ENCODE results near the gene ICE2.

ICE2 gene

GRCh38 chr15:60454824-60455223 lies 24.1 kb downstream of the ICE2 start:
- H3K4me1 ChIP-seq (ENCODE audit: control extremely low read depth in 1 of 4, control insufficient read depth in 4 of 4, insufficient read depth in 4 of 4, low read length in 3 of 4): peaks cover 0 to 10% (median 3%) of the 10 kb centered on the region in 4 experiments
- ChIA-PET POLR2A (interaction anchor here (0.6 kb wide), 1 partner anchor 766 kb away, joined by 3 read pairs; the partner anchor contains the start of gene BNIP2), CTCF (interaction anchor here (0.8 to 1.4 kb wide), 2 partner anchors 11 to 95 kb away, joined by 3 read pairs; no protein-coding TSS in a partner anchor)
- peaks cover 7 to 50% (median 30%) of the 10 kb centered on the region in 4 experiments for H3K36me3 ChIP-seq (ENCODE audit: control insufficient read depth in 4 of 4, insufficient read depth in 4 of 4, low read length in 3 of 4)
- no peak overlapping the region for H3K27ac ChIP-seq (ENCODE audit: insufficient read depth in 1 of 2, low read depth in 1 of 2, low read length in 2 of 2, poor library complexity in 1 of 2, severe bottlenecking in 2 of 2)
- H3K27me3 ChIP-seq (replicated peaks in 2 of 5; ENCODE audit: control insufficient read depth in 4 of 5, insufficient read depth in 5 of 5, low read length in 4 of 5): no peaks in the 10 kb centered on the region
- no peak overlapping the region for H3K4me3 ChIP-seq (ENCODE audit: control insufficient read depth in 1 of 7, extremely low read depth in 1 of 7, insufficient read depth in 4 of 7, low read depth in 2 of 7, low read length in 6 of 7)
- DNase-seq: no peak
- 100% methylated on average over 1 of the region's 2 CpGs for WGBS (ENCODE audit: insufficient coverage)
- H3K9me3 ChIP-seq (ENCODE audit: control extremely low read depth in 1 of 5, control insufficient read depth in 4 of 5, insufficient read depth in 2 of 5, low read depth in 1 of 5, low read length in 4 of 5): no peaks in the 10 kb centered on the region

- H3K4me1 ChIP-seq (ENCODE audit: control extremely low read depth in 1 of 4, control insufficient read depth in 4 of 4, insufficient read depth in 4 of 4, low read length in 3 of 4): no peaks in the 10 kb centered on the region
- no peaks in the 10 kb centered on the region for H3K27me3 ChIP-seq (replicated peaks in 2 of 5; ENCODE audit: control insufficient read depth in 4 of 5, insufficient read depth in 5 of 5, low read length in 4 of 5)
- ChIA-PET CTCF (interaction anchor here (1.1 kb wide), 1 partner anchor 89 kb away, joined by 3 read pairs; no protein-coding TSS in a partner anchor), POLR2A (no interaction called here)
- no peak for DNase-seq
- H3K4me3 ChIP-seq (ENCODE audit: control insufficient read depth in 1 of 7, extremely low read depth in 1 of 7, insufficient read depth in 4 of 7, low read depth in 2 of 7, low read length in 6 of 7): no peak overlapping the region
- peaks cover 19 to 55% (median 34%) of the 10 kb centered on the region in 4 experiments for H3K36me3 ChIP-seq (ENCODE audit: control insufficient read depth in 4 of 4, insufficient read depth in 4 of 4, low read length in 3 of 4)
- no peaks in the 10 kb centered on the region for H3K9me3 ChIP-seq (ENCODE audit: control extremely low read depth in 1 of 5, control insufficient read depth in 4 of 5, insufficient read depth in 2 of 5, low read depth in 1 of 5, low read length in 4 of 5)
- no peak overlapping the region for H3K27ac ChIP-seq (ENCODE audit: insufficient read depth in 1 of 2, low read depth in 1 of 2, low read length in 2 of 2, poor library complexity in 1 of 2, severe bottlenecking in 2 of 2)
- WGBS (ENCODE audit: insufficient coverage): 92% methylated on average over 2 of the region's 5 CpGs
These were observed 30.1 kb downstream of the ICE2 start for GRCh38 chr15:60448668-60449360.

- Histone ChIP-seq H3K9me3 (ENCODE audit: control extremely low read depth in 1 of 5, control insufficient read depth in 4 of 5, insufficient read depth in 2 of 5, low read depth in 1 of 5, low read length in 4 of 5) (no peaks in the 10 kb centered on the region), H3K27me3 (replicated peaks in 2 of 5; ENCODE audit: control insufficient read depth in 4 of 5, insufficient read depth in 5 of 5, low read length in 4 of 5) (no peaks in the 10 kb centered on the region), H3K27ac (ENCODE audit: insufficient read depth in 1 of 2, low read depth in 1 of 2, low read length in 2 of 2, poor library complexity in 1 of 2, severe bottlenecking in 2 of 2) (no peak overlapping the region), H3K36me3 (ENCODE audit: control insufficient read depth in 4 of 4, insufficient read depth in 4 of 4, low read length in 3 of 4) (peaks cover 14 to 34% (median 22%) of the 10 kb centered on the region in 4 experiments), H3K4me3 (ENCODE audit: control insufficient read depth in 1 of 7, extremely low read depth in 1 of 7, insufficient read depth in 4 of 7, low read depth in 2 of 7, low read length in 6 of 7) (no peak overlapping the region), H3K4me1 (ENCODE audit: control extremely low read depth in 1 of 4, control insufficient read depth in 4 of 4, insufficient read depth in 4 of 4, low read length in 3 of 4) (no peaks in the 10 kb centered on the region)
- CTCF ChIA-PET: interaction anchor here (0.6 to 1.9 kb wide), 9 partner anchors 13 to 86 kb away, joined by 3 to 14 read pairs (median 5); partner anchors contain the start of gene ANXA2
- POLR2A ChIA-PET: interaction anchor here (1.2 kb wide), 1 partner anchor 73 kb away, joined by 3 read pairs; no protein-coding TSS in a partner anchor
- peak in 1 of 3 donors; percentile 3 for DNase-seq
- 96% methylated on average over 5 of the region's 6 CpGs for WGBS (ENCODE audit: insufficient coverage)
These were observed 34.5 kb downstream of the ICE2 start for GRCh38 chr15:60444289-60444912.

GRCh38 chr15:60442763-60443162 lies 36.2 kb downstream of the ICE2 start:
- no peaks in the 10 kb centered on the region for H3K27me3 ChIP-seq (replicated peaks in 2 of 5; ENCODE audit: control insufficient read depth in 4 of 5, insufficient read depth in 5 of 5, low read length in 4 of 5)
- no peak overlapping the region for H3K27ac ChIP-seq (ENCODE audit: insufficient read depth in 1 of 2, low read depth in 1 of 2, low read length in 2 of 2, poor library complexity in 1 of 2, severe bottlenecking in 2 of 2)
- CTCF ChIA-PET: interaction anchor here (1.0 to 3.3 kb wide), 10 partner anchors 10 to 188 kb away, joined by 3 to 21 read pairs (median 6); no protein-coding TSS in a partner anchor
- no peaks in the 10 kb centered on the region for H3K9me3 ChIP-seq (ENCODE audit: control extremely low read depth in 1 of 5, control insufficient read depth in 4 of 5, insufficient read depth in 2 of 5, low read depth in 1 of 5, low read length in 4 of 5)
- H3K36me3 ChIP-seq (ENCODE audit: control insufficient read depth in 4 of 4, insufficient read depth in 4 of 4, low read length in 3 of 4): peaks cover 9 to 28% (median 20%) of the 10 kb centered on the region in 4 experiments
- 100% methylated on average over 3 of the region's 3 CpGs for WGBS (ENCODE audit: insufficient coverage)
- no peak for DNase-seq
- H3K4me3 ChIP-seq (ENCODE audit: control insufficient read depth in 1 of 7, extremely low read depth in 1 of 7, insufficient read depth in 4 of 7, low read depth in 2 of 7, low read length in 6 of 7): no peak overlapping the region
- POLR2A ChIA-PET: no interaction called here
- no peaks in the 10 kb centered on the region for H3K4me1 ChIP-seq (ENCODE audit: control extremely low read depth in 1 of 4, control insufficient read depth in 4 of 4, insufficient read depth in 4 of 4, low read length in 3 of 4)

- H3K36me3 ChIP-seq (ENCODE audit: control insufficient read depth in 4 of 4, insufficient read depth in 4 of 4, low read length in 3 of 4): peaks cover 12 to 30% (median 19%) of the 10 kb centered on the region in 4 experiments
- DNase-seq: no peak
- no peaks in the 10 kb centered on the region for H3K4me1 ChIP-seq (ENCODE audit: control extremely low read depth in 1 of 4, control insufficient read depth in 4 of 4, insufficient read depth in 4 of 4, low read length in 3 of 4)
- no peaks in the 10 kb centered on the region for H3K27me3 ChIP-seq (replicated peaks in 2 of 5; ENCODE audit: control insufficient read depth in 4 of 5, insufficient read depth in 5 of 5, low read length in 4 of 5)
- peak overlapping the region in 1 of 2 experiments; percentile 14 for H3K27ac ChIP-seq (ENCODE audit: insufficient read depth in 1 of 2, low read depth in 1 of 2, low read length in 2 of 2, poor library complexity in 1 of 2, severe bottlenecking in 2 of 2)
- H3K9me3 ChIP-seq (ENCODE audit: control extremely low read depth in 1 of 5, control insufficient read depth in 4 of 5, insufficient read depth in 2 of 5, low read depth in 1 of 5, low read length in 4 of 5): no peaks in the 10 kb centered on the region
- POLR2A ChIA-PET: interaction anchor here (0.7 to 0.8 kb wide), 2 partner anchors 69 to 486 kb away, joined by 3 to 4 read pairs; no protein-coding TSS in a partner anchor
- CTCF ChIA-PET: interaction anchor here (1.0 to 3.3 kb wide), 8 partner anchors 9 to 189 kb away, joined by 3 to 21 read pairs (median 6); no protein-coding TSS in a partner anchor
- H3K4me3 ChIP-seq (ENCODE audit: control insufficient read depth in 1 of 7, extremely low read depth in 1 of 7, insufficient read depth in 4 of 7, low read depth in 2 of 7, low read length in 6 of 7): no peak overlapping the region
- WGBS (ENCODE audit: insufficient coverage): no CpG with 5 or more reads among the region's 2 CpGs
These were observed 36.8 kb downstream of the ICE2 start for GRCh38 chr15:60442031-60442650.

- no CpG with 5 or more reads among the region's 1 CpG for WGBS (ENCODE audit: insufficient coverage)
- DNase-seq: no peak
- ChIA-PET POLR2A (interaction anchor here (0.7 kb wide), 1 partner anchor 38 kb away, joined by 3 read pairs; no protein-coding TSS in a partner anchor), CTCF (interaction anchor here (1.5 to 3.3 kb wide), 5 partner anchors 11 to 82 kb away, joined by 3 to 21 read pairs (median 6); no protein-coding TSS in a partner anchor)
- Histone ChIP-seq H3K36me3 (ENCODE audit: control insufficient read depth in 4 of 4, insufficient read depth in 4 of 4, low read length in 3 of 4) (peaks cover 12 to 26% (median 18%) of the 10 kb centered on the region in 4 experiments), H3K27ac (ENCODE audit: insufficient read depth in 1 of 2, low read depth in 1 of 2, low read length in 2 of 2, poor library complexity in 1 of 2, severe bottlenecking in 2 of 2) (no peak overlapping the region), H3K9me3 (ENCODE audit: control extremely low read depth in 1 of 5, control insufficient read depth in 4 of 5, insufficient read depth in 2 of 5, low read depth in 1 of 5, low read length in 4 of 5) (no peaks in the 10 kb centered on the region), H3K4me1 (ENCODE audit: control extremely low read depth in 1 of 4, control insufficient read depth in 4 of 4, insufficient read depth in 4 of 4, low read length in 3 of 4) (no peaks in the 10 kb centered on the region), H3K4me3 (ENCODE audit: control insufficient read depth in 1 of 7, extremely low read depth in 1 of 7, insufficient read depth in 4 of 7, low read depth in 2 of 7, low read length in 6 of 7) (no peak overlapping the region), H3K27me3 (replicated peaks in 2 of 5; ENCODE audit: control insufficient read depth in 4 of 5, insufficient read depth in 5 of 5, low read length in 4 of 5) (no peaks in the 10 kb centered on the region)
These were observed 37.6 kb downstream of the ICE2 start for GRCh38 chr15:60441331-60441730.

Data from common myeloid progenitor, CD34-positive (primary cell).